Measurements from ENCODE around the gene CYP4F12.
"Not testable (repeated sequence)": the region's sequence is repeated elsewhere in the genome, so short reads cannot be mapped to it uniquely, and the experiment has no call there.

The CYP4F12 gene

GRCh38 chr19:15650123-15650522 lies 22.8 kb upstream of the CYP4F12 start:
- not testable (repeated sequence) for DNase-seq

GRCh38 chr19:15651791-15652190 lies 21.1 kb upstream of the CYP4F12 start:
- DNase-seq: no peak

- DNase-seq: no peak
These were observed 20.2 kb upstream of the CYP4F12 start for GRCh38 chr19:15652559-15653278.

- no peak for DNase-seq
These were observed 16.4 kb upstream of the CYP4F12 start for GRCh38 chr19:15656467-15656866.

GRCh38 chr19:15663247-15663646 lies 9.6 kb upstream of the CYP4F12 start:
- DNase-seq: no peak

GRCh38 chr19:15666186-15666585 lies 6.7 kb upstream of the CYP4F12 start:
- no peak for DNase-seq

GRCh38 chr19:15666883-15667282 lies 6.0 kb upstream of the CYP4F12 start:
- DNase-seq: no peak

- DNase-seq: no peak
These were observed 3.4 kb upstream of the CYP4F12 start for GRCh38 chr19:15669440-15669839.

GRCh38 chr19:15669891-15670290 lies 3.0 kb upstream of the CYP4F12 start:
- no peak for DNase-seq

GRCh38 chr19:15671237-15671821 lies 1.6 kb upstream of the CYP4F12 start:
- no peak for DNase-seq

GRCh38 chr19:15671891-15672579 lies 852 bp upstream of the CYP4F12 start:
- DNase-seq: no peak

- DNase-seq: no peak
These were observed 328 bp downstream of the CYP4F12 start for GRCh38 chr19:15673176-15673654.

GRCh38 chr19:15675560-15675959 lies 2.7 kb downstream of the CYP4F12 start:
- no peak for DNase-seq

GRCh38 chr19:15679089-15679488 lies 6.2 kb downstream of the CYP4F12 start:
- DNase-seq: no peak

GRCh38 chr19:15679865-15680264 lies 7.0 kb downstream of the CYP4F12 start:
- DNase-seq: not testable (repeated sequence)

- no peak for DNase-seq
These were observed 7.8 kb downstream of the CYP4F12 start for GRCh38 chr19:15680478-15681322.

- DNase-seq: no peak
These were observed 10.5 kb downstream of the CYP4F12 start for GRCh38 chr19:15683411-15683810.

GRCh38 chr19:15684828-15685227 lies 11.9 kb downstream of the CYP4F12 start:
- DNase-seq: no peak

- no peak for DNase-seq
These were observed 23.8 kb downstream of the CYP4F12 start for GRCh38 chr19:15696654-15697194.

- DNase-seq: no peak
These were observed 29.1 kb downstream of the CYP4F12 start for GRCh38 chr19:15701757-15702533.

- no peak for DNase-seq
These were observed 29.6 kb downstream of the CYP4F12 start for GRCh38 chr19:15702534-15702930.

GRCh38 chr19:15714638-15715037 lies 41.8 kb downstream of the CYP4F12 start:
- DNase-seq: no peak
